HepG2 (cell line): ENCODE results near the gene MRPL14.

ENCODE experiments used
- ARHGAP35 ChIP-seq: sonication (generic); formaldehyde crosslinking; IDR thresholded peaks from 2 replicates; pipeline ENCODE4 v1.9.0; 2022; ENCODE audit warnings: mild to moderate bottlenecking, inconsistent platforms, moderate library complexity, missing genetic modification reagents, borderline replicate concordance
- EP300 ChIP-seq, 3 experiments: sonication (generic) in 1 of 3; formaldehyde crosslinking in 1 of 3; IDR thresholded peaks; 2 replicates each; pipeline versions ENCODE4 v1.5.1 to v1.6.1; 2011 to 2020; ENCODE audit warnings: low read depth in 2 of 3, low read length in 2 of 3, borderline replicate concordance in 1 of 3, improper control_type of control experiment in 1 of 3, mild to moderate bottlenecking in 1 of 3, missing genetic modification reagents in 1 of 3, moderate library complexity in 1 of 3
- FOXJ3 ChIP-seq: sonication (generic); formaldehyde crosslinking; IDR thresholded peaks from 2 replicates; pipeline ENCODE4 v1.4.0; 2020; ENCODE audit warnings: missing genetic modification reagents, mild to moderate bottlenecking, borderline replicate concordance
- MAX ChIP-seq: IDR thresholded peaks from 2 replicates; pipeline ENCODE4 v1.6.1; 2012; ENCODE audit warnings: inconsistent platforms
- NCOR1 ChIP-seq: fragments of 200-600 bp; sonication (generic); IDR thresholded peaks from 2 replicates; pipeline ENCODE4 v1.7.0; 2017; ENCODE audit warnings: antibody characterized with exemption, low read length, borderline replicate concordance
- SMC3 ChIP-seq: IDR thresholded peaks from 2 replicates; pipeline ENCODE4 v1.6.1; 2011; ENCODE audit warnings: low read length, improper control_type of control experiment

- TF ChIP-seq MAX (no peak), SMC3 (no peak), NCOR1 (no peak), FOXJ3 (no peak), ARHGAP35 (no peak), EP300 (IDR thresholded peaks at IDR 0.05; ENCODE audit: low read depth in 2 of 2, low read length in 2 of 2) (no peak), EP300 (CRISPR knock-in tag; IDR thresholded peaks at IDR 0.05; ENCODE audit: borderline replicate concordance) (no peak)
Observed at GRCh38 chr6:44093750-44094402, 33.4 kb downstream of the MRPL14 start.
